ENCODE results near the gene DCXR.

DNA sequence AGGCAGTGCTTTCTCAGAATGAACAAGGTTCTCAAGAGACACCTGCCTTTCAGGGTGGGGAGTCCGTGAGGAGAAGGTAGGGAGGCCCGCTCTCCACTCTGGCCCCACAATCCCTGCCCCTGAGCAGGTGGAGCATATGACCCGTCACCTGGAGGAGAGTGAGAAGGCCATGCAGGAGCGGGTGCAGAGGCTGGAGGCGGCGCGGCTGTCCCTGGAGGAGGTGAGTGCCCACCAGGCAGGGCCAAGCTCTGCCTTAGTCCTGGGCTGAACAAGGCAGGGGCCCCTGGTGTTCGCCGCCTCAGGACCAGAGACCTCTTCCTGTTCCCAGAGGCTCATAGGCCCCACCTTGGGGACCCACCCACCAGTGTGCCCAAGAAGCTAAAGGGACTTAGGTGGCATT lies 8.5 kb downstream of the DCXR start:
- TF ChIP-seq, protein P1, sequence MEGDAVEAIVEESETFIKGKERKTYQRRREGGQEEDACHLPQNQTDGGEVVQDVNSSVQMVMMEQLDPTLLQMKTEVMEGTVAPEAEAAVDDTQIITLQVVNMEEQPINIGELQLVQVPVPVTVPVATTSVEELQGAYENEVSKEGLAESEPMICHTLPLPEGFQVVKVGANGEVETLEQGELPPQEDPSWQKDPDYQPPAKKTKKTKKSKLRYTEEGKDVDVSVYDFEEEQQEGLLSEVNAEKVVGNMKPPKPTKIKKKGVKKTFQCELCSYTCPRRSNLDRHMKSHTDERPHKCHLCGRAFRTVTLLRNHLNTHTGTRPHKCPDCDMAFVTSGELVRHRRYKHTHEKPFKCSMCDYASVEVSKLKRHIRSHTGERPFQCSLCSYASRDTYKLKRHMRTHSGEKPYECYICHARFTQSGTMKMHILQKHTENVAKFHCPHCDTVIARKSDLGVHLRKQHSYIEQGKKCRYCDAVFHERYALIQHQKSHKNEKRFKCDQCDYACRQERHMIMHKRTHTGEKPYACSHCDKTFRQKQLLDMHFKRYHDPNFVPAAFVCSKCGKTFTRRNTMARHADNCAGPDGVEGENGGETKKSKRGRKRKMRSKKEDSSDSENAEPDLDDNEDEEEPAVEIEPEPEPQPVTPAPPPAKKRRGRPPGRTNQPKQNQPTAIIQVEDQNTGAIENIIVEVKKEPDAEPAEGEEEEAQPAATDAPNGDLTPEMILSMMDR (conservative IDR thresholded peaks at IDR 0.05; ENCODE audit: low read depth, low read length): no peak
- no peak for TF ChIP-seq EZH2 (IDR thresholded peaks at IDR 0.05; ENCODE audit: low read length, unreplicated experiment)
- TF ChIP-seq EZH2phosphoT487 (IDR thresholded peaks at IDR 0.05; ENCODE audit: borderline replicate concordance, low read length): no peak

All from PC-3 (cell line).